ENCODE measurements around the gene MRPS23.

The MRPS23 gene

DNA sequence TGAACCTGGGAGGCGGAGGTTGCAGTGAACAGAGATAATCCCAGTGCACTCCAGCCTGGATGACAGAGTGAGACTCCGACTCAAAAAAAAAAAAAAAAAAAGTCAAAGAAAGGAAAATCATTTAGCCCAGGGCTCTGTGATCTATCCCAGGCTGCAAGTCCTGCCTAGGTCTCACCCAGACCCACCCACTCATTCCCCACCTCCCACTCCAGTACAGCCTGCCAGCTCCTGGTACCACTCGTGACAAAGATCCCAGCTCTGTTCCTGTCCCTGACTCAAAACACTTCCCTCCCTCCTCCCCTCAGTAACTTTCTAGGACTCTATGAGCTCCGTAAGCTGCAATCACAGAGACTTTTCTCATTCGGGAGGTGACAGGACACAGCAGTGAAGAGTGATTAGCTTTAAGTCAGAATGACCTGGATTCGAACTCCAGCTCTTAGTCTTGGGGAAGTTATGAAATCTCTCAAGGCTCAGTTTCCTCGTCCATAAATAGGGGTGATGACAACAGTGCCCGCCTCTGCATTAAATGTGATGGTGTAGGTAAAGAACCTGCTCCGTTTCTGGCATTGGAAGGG lies 28.0 kb upstream of the MRPS23 start:
- no peak for DNase-seq

- DNase-seq = no peak
These were observed 27.0 kb upstream of the MRPS23 start for GRCh38 chr17:57876866-57877237.

DNA sequence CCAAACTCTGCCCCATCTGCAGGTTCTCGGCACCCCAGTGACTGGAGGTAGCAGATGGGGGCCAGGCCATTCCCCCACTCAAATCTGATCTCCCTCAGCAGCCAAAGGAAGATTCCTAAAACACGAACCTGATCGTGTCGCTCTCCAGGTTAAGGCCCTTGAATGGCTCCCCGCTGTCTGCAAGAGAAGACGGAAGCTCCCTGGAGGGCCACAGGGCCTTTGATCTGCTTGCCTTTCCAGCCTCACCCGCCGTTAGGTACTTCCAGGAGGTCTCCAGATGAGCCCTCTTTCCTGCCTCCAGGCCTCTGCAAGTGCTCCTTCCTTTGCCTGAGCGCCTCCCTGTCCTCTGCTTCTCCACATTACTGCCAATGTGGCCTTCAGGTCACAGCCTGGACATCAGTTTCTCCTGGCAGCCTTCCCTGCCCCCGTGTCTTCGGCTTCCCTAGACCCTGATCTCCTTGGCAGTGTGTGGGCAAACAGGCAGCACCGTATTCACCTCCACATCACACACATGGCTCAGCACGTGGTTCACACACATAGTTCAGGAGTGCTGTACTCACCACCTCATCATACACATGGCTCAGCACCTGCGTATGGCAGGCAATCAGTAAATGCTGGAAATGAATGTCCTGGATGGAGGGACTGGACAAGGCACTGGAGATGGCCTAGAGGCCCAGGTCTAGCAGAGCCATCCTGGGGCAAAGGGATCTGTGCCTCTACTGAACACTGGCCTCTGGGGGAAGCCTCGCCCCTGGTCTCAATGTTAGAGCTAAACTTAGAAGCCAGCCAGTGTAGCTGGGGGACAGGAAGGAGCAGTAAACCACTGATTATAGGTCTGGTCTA lies 26.4 kb upstream of the MRPS23 start:
- no peak for DNase-seq

DNA sequence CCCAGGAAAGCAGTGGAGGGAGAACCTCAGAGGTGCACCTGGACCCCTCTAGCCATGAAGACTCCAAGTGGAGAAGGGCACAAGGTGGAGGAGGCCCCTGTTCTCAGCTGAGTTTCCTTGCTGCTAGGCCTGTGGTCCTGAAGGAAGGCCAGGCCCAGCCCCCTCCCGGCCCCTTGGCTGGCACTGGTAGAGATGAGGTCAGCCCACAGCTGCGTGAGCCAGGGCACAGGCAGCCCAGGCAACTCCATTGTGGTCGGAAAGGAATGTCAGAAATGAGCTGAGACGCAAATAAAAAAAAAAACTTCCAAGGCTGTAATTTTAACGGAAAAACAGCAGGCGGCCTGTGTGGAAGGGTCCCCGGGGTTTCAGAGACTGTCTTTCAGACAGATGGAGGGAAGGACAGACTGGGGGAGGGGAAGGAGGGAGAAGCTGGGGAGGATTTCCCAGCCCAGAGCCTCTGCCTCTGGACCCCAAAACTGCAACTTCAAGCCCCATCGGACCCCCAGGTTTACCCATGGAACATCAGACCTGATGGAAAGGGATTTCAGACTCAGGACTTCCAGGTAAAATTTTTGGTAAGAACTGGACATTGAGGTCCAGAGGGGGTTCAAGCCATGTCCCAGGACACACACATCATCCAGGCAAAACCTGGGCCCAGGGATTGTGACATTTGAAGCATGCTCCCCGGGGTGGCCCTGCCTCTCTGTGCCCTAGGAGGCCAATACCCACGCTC lies 25.6 kb upstream of the MRPS23 start:
- peak; percentile 65 for DNase-seq

GRCh38 chr17:57874434-57875289 lies 24.8 kb upstream of the MRPS23 start:
- no peak for DNase-seq

- no peak for DNase-seq
These were observed 24.2 kb upstream of the MRPS23 start for GRCh38 chr17:57874058-57874419.

DNA sequence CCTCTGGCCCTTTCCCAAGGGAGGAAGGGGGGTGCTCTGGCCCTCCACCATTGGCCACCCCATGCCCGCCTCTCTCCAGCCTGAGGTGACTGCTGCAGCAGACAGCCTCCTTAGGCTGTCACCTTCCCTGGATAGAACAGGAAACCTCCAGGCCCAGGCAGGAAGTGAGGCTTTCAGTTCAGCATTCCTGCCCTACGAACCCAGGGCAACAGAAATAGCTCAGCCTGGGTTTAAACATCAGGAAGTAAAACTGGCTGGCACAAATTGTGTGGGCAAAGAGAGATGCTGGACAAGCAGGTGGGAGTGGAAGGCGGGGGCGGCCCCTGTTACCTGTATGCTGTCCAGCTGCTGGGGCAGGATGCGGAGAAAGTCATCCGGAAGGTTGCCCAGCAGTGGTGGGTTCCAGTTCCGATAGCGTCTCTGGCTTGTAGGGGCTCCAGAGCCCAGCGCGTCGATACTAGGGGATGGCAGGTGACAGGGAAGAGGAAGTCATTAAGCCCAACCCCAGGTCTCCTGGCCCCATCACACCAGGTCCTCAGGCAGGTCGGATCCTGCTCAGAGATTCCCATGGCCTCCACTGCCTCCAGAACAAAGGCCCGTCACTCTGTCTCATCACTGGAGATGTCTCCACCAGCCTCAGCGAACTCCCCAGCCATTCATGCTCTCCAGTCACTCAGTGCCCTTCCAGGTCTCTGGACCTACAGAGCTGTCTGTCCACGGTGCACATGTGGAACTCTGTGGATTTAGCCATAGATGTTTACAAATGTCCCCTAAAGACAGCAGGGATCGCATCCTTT lies 23.6 kb upstream of the MRPS23 start:
- DNase-seq = no peak

DNA sequence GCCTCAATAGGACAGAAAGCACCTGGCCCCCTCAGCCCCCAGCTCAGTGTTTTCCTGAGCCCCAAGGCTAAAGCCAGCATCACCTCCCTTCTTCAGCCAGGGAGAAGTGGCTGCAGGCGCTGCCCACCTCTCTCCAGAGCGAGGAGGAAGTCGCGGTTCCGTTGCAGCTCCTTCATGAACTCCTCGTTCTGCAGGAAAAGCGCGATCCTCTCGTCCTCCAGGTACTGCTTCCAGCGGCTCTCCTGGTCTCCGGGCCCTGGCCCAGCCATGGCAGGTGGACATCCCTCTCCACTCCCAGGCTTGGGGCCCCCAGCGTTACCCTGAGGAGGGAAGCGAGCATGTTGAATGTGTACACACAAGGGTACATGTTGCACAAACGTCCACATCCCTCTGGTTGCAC lies 22.7 kb upstream of the MRPS23 start:
- DNase-seq = no peak

DNA sequence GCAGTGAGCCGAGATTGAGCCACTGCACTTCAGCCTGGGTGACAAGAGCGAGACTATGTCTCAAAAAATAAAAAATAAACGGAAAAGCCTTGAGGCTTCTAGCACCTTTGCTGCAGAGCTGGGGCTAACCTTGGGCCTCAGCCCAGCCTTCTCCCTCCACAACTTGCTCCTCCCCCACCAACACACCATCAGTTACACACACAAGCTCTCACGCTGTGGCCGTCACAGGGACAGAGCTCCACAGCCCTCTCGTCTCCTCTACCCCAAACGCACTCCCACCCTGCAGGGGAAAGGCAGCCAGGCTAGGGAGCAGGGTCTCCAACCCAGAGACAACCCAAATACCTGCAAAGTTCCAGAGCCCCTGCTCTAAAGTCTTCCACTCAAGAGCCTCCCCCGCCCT lies 22.0 kb upstream of the MRPS23 start:
- no peak for DNase-seq

- no peak for DNase-seq
These were observed 21.3 kb upstream of the MRPS23 start for GRCh38 chr17:57871155-57871554.

DNA sequence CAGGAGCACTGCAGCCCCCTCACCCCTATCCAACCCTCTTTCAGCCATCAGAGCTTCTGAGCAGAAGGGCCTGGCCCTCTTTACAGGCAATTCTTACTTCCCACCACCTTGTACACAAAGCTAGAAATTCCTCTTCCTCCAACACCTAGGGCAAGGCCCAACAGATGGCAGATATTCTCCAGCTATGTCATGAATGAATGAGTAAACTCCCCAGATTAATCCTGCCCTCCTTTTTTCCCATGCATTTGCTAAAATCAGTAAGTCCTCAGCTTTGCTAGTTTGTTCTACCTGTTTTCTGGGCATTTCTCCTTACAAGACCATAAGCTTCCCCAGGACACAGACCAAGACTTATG lies 20.4 kb upstream of the MRPS23 start:
- no peak for DNase-seq

DNA sequence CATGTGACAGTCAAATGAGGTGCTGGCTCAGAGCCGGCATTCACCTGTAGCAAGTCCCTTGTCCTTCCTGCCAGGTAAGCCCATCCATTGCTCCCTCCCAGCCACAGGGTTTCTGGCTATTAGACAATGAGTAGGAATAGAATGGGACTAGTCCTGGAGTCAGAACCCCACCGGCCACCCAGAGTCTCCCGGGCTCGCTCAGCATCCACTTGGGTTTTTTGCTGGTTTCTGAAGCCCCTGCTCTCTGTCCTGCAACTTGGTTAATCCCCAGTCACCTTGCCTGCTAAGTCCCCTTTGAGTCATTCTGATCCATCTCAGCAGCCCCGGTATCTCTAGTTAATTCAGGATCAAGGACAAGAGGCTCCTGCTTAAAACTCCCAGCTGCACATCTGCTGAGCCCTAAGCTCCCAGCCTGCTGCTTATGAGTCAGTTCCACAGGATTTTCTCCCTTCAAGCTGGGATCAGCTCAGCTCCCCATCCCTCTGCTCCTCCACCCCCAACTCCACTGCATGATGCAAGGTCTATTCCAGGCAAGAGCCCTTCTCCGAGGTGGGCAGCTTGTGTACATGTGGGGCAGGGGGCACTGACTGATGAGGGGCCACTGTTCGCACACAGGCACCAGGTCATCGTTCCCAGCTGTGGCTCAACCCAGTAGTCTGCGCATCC lies 19.9 kb upstream of the MRPS23 start:
- no peak for DNase-seq

- no peak for DNase-seq
These were observed 19.2 kb upstream of the MRPS23 start for GRCh38 chr17:57868910-57869616.

DNA sequence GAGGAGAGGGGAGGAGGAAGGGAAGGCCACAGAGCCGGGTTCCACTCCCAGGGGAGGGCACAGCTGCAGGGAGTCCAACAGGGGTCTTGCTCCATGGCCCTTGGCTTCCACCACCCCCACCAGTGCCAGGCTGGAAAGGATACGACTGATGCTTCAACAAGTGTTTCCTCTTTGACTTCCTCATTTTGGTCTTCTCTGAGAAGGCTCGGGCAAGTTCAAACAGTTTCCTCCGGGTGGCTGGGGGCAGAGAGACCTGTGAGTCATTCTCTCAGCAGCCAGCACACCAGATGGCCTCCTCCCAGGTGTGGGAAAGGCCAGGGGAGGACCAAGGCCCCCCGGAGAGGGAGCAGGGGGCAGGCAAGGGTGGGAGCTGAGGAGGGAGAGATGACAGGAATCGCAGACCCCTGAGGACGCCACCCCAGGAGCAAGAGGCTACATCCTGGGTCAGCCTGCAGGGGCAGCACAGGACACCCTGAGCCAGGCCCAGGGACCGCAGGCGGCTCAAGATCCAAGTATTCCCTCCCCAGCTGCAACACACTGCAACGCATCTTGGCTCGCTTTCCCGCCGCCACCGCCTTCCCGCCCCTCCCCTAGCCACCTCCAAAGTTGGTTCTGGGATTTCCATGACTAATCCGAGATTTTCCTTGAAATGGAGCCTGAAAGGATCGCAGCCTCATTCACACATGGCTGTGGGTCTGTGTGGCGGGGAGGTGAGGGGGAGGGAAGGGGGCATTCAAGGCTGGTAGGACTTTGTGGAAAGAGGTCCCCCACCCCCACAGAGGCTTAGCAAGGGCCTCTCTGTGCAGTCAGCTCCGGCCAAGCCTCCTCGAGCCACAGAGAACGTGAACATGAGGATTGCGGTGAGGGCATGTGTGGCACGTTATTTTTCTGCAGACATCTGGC lies 18.4 kb upstream of the MRPS23 start:
- DNase-seq = no peak

GRCh38 chr17:57867126-57867525 lies 17.3 kb upstream of the MRPS23 start:
- DNase-seq = no peak

DNA sequence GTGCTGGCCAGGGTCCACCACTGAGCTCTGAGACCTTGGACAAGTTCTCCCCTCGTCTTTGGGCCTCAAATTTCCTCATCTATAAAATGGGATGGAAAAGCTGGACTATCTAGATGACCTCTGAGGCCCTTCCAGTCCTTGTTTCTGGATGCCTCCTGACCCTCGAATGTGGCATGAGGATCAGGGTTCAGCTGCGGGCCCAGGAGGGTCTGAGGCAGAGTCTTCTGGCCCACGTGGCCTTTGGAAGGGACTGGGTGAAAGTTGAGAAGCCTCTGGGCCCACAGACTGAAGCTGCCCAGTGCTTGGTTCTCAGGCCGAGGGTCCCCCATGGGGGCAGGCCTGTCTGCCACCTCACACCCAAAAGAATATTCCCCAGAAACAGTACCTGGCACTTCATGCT lies 16.9 kb upstream of the MRPS23 start:
- DNase-seq = no peak

GRCh38 chr17:57866319-57866718 lies 16.5 kb upstream of the MRPS23 start:
- no peak for DNase-seq

- no peak for DNase-seq
These were observed 14.4 kb upstream of the MRPS23 start for GRCh38 chr17:57864273-57864672.

GRCh38 chr17:57862694-57863667 lies 13.1 kb upstream of the MRPS23 start:
- no peak for DNase-seq

All from NCI-H1048 (cell line).